H9 (cell line): ENCODE results near the gene FCHSD2. TPM values are rescaled to one million over a fixed set of nuclear protein-coding genes. Genes with fewer than 3 reads are reported as not detected.

Experiments
- DNase-seq: peaks from one replicate; pipeline ENCODE4 v3.0.0-alpha.2; 2017
- H2AFZ ChIP-seq: one replicate; pipeline ENCODE4 v1.6.1; 2013; ENCODE audit warnings: mild to moderate bottlenecking, low read length, control low read depth, moderate library complexity
- H2AK5ac ChIP-seq: 2 replicates; pipeline ENCODE4 v1.6.1; 2013; ENCODE audit warnings: low read length, control low read depth, mixed read lengths; ENCODE audit not compliant: insufficient read length
- H2BK120ac ChIP-seq: one replicate; pipeline ENCODE4 v1.6.1; 2013; ENCODE audit warnings: low read depth, mild to moderate bottlenecking, low read length, control low read depth, inconsistent platforms; ENCODE audit not compliant: poor library complexity, severe bottlenecking
- H2BK12ac ChIP-seq: 2 replicates; pipeline ENCODE4 v1.6.1; 2013; ENCODE audit warnings: low read length, control low read depth, mixed read lengths, low read depth; ENCODE audit not compliant: insufficient read length
- H2BK15ac ChIP-seq: 2 replicates; pipeline ENCODE4 v1.6.1; 2013; ENCODE audit warnings: low read depth, low read length, control low read depth
- H2BK20ac ChIP-seq: one replicate; pipeline ENCODE4 v1.6.1; 2013; ENCODE audit warnings: low read depth, mild to moderate bottlenecking, low read length, control low read depth, inconsistent platforms; ENCODE audit not compliant: poor library complexity, severe bottlenecking
- H2BK5ac ChIP-seq: 2 replicates; pipeline ENCODE4 v1.6.1; 2013; ENCODE audit warnings: low read length, control low read depth, mixed read lengths; ENCODE audit not compliant: insufficient read length
- H3K14ac ChIP-seq: 2 replicates; pipeline ENCODE4 v1.6.1; 2013; ENCODE audit warnings: low read length, control low read depth; ENCODE audit not compliant: insufficient read depth
- H3K18ac ChIP-seq: 2 replicates; pipeline ENCODE4 v1.6.1; 2013; ENCODE audit warnings: low read depth, mild to moderate bottlenecking, mixed read lengths, low read length, control low read depth; ENCODE audit not compliant: insufficient read length
- H3K23ac ChIP-seq: 2 replicates; pipeline ENCODE4 v1.6.1; 2013; ENCODE audit warnings: low read length, control low read depth, mixed read lengths, low read depth; ENCODE audit not compliant: insufficient read length
- H3K23me2 ChIP-seq: 2 replicates; pipeline ENCODE4 v1.6.1; 2013; ENCODE audit warnings: low read depth, mild to moderate bottlenecking, mixed read lengths, low read length, control low read depth; ENCODE audit not compliant: insufficient read length, poor library complexity, severe bottlenecking
- H3K27ac ChIP-seq: 2 replicates; pipeline ENCODE4 v1.5.1; 2013; ENCODE audit warnings: low read length, control low read depth, mixed read lengths, low read depth; ENCODE audit not compliant: insufficient read length
- H3K27me3 ChIP-seq: 2 replicates; pipeline ENCODE4 v1.6.1; 2013; ENCODE audit warnings: low read length, control low read depth, inconsistent platforms; ENCODE audit not compliant: insufficient read depth
- H3K4ac ChIP-seq: 2 replicates; pipeline ENCODE4 v1.6.1; 2013; ENCODE audit warnings: low read depth, mild to moderate bottlenecking, control low read depth, inconsistent platforms, low read length, moderate library complexity
- H3K4me1 ChIP-seq: 2 replicates; pipeline ENCODE4 v1.6.1; 2013; ENCODE audit warnings: low read length, control low read depth, inconsistent platforms; ENCODE audit not compliant: insufficient read depth
- H3K4me2 ChIP-seq: 2 replicates; pipeline ENCODE4 v1.6.1; 2013; ENCODE audit warnings: low read length, control low read depth, mixed read lengths; ENCODE audit not compliant: insufficient read length, insufficient read depth
- H3K56ac ChIP-seq: 2 replicates; pipeline ENCODE4 v1.6.1; 2013; ENCODE audit warnings: low read depth, mild to moderate bottlenecking, mixed read lengths, low read length, control low read depth; ENCODE audit not compliant: insufficient read length
- H3K79me1 ChIP-seq: 2 replicates; pipeline ENCODE4 v1.6.1; 2013; ENCODE audit warnings: low read depth, mild to moderate bottlenecking, moderate library complexity, low read length, control low read depth, inconsistent platforms; ENCODE audit not compliant: insufficient read depth, poor library complexity, severe bottlenecking
- H3K79me2 ChIP-seq: 2 replicates; pipeline ENCODE4 v1.6.1; 2013; ENCODE audit warnings: low read length, control low read depth, inconsistent platforms; ENCODE audit not compliant: insufficient read depth
- H3K9ac ChIP-seq: 2 replicates; pipeline ENCODE4 v1.6.1; 2013; ENCODE audit warnings: low read length, control low read depth, mixed read lengths; ENCODE audit not compliant: insufficient read length; ENCODE audit errors: extremely low read depth
- H3K9me3 ChIP-seq: one replicate; pipeline ENCODE4 v1.6.1; 2013; ENCODE audit warnings: low read depth, low read length, inconsistent platforms; ENCODE audit not compliant: control insufficient read depth
- H3T11ph ChIP-seq: one replicate; pipeline ENCODE4 v1.6.1; 2013; ENCODE audit warnings: mild to moderate bottlenecking, low read length, control low read depth, inconsistent platforms
- H4K20me1 ChIP-seq: one replicate; pipeline ENCODE4 v1.6.1; 2013; ENCODE audit not compliant: control insufficient read depth, insufficient read length, insufficient read depth
- H4K5ac ChIP-seq: 2 replicates; pipeline ENCODE4 v1.6.1; 2013; ENCODE audit warnings: low read depth, mild to moderate bottlenecking, mixed read lengths, low read length, control low read depth; ENCODE audit not compliant: insufficient read length
- H4K8ac ChIP-seq: replicated peaks from 2 replicates; pipeline ENCODE4 v1.6.1; 2013; ENCODE audit warnings: low read length, control low read depth, mixed read lengths, low read depth; ENCODE audit not compliant: insufficient read length
- H4K91ac ChIP-seq: 2 replicates; pipeline ENCODE4 v1.6.1; 2013; ENCODE audit warnings: low read depth, mild to moderate bottlenecking, moderate library complexity, mixed read lengths, low read length, control low read depth; ENCODE audit not compliant: insufficient read length
- H3K27ac Mint-ChIP-seq, 3 experiments: 2 replicates in 2 of 3; 3 replicates in 1 of 3; pipeline ENCODE4 v1.8.0; 2020 to 2021; ENCODE audit warnings: mixed read lengths in 3 of 3, mild to moderate bottlenecking in 1 of 3, moderate library complexity in 1 of 3
- H3K27me3 Mint-ChIP-seq: 2 replicates; pipeline ENCODE4 v1.8.0; 2021; ENCODE audit warnings: low read depth, mild to moderate bottlenecking, moderate library complexity, mixed read lengths
- H3K36me3 Mint-ChIP-seq, 3 experiments: 2 replicates in 2 of 3; 3 replicates in 1 of 3; pipeline ENCODE4 v1.8.0; 2020 to 2021; ENCODE audit warnings: low read depth in 3 of 3, mixed read lengths in 3 of 3; ENCODE audit not compliant: insufficient read depth in 1 of 3
- H3K4me1 Mint-ChIP-seq, 2 experiments: 2 replicates each; pipeline ENCODE4 v1.8.0; 2020; ENCODE audit warnings: mixed read lengths in 2 of 2
- H3K4me3 Mint-ChIP-seq, 2 experiments: 2 replicates in 1 of 2; 3 replicates in 1 of 2; pipeline ENCODE4 v1.8.0; 2020 to 2021; ENCODE audit warnings: mild to moderate bottlenecking in 2 of 2, mixed read lengths in 2 of 2, moderate library complexity in 1 of 2
- H3K9me3 Mint-ChIP-seq, 2 experiments: 2 replicates in 1 of 2; 3 replicates in 1 of 2; pipeline ENCODE4 v1.8.0; 2020; ENCODE audit warnings: mild to moderate bottlenecking in 2 of 2, mixed read lengths in 2 of 2, moderate library complexity in 1 of 2
- total RNA-seq: library from RNA; stranded (reverse); gene quantifications from 2 replicates; pipeline ENCODE4 v1.2.1, GENCODE V29; 2021
- TF ChIP-seq, protein P1 (sequence below): fragments of 200-600 bp; sonication (generic); conservative IDR thresholded peaks from 3 replicates; pipeline ENCODE4 v1.8.0; 2021; ENCODE audit warnings: antibody characterized with exemption, mild to moderate bottlenecking

FCHSD2 gene
- total RNA-seq, 1 experiment from 2014 or later = 17.8 TPM

DNA sequence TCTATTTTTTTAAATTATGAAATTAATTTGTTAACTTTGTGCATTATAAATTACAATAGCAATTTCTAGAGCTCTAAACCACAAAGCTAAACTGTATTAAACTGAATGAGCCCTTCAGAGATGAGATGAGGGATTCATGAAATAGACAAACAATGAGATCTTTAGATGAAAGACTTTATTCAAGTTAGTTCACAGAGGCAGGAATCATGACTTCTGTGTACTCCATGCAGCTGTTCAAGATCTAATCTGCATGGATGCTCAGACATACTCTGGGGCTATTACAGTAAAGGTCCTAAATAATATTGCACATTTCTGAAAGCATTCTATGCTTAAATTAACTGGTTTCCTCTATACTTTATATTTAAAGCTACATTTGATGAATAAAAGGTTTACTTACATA lies 122.7 kb downstream of the FCHSD2 start:
- no peaks in the 10 kb centered on the region for H3K23me2 ChIP-seq
- no peak overlapping the region for H2AFZ ChIP-seq
- no peak overlapping the region for H3K14ac ChIP-seq
- no peak overlapping the region for H3K9ac ChIP-seq
- no peak overlapping the region for H3K4me2 ChIP-seq
- TF ChIP-seq, protein P1, sequence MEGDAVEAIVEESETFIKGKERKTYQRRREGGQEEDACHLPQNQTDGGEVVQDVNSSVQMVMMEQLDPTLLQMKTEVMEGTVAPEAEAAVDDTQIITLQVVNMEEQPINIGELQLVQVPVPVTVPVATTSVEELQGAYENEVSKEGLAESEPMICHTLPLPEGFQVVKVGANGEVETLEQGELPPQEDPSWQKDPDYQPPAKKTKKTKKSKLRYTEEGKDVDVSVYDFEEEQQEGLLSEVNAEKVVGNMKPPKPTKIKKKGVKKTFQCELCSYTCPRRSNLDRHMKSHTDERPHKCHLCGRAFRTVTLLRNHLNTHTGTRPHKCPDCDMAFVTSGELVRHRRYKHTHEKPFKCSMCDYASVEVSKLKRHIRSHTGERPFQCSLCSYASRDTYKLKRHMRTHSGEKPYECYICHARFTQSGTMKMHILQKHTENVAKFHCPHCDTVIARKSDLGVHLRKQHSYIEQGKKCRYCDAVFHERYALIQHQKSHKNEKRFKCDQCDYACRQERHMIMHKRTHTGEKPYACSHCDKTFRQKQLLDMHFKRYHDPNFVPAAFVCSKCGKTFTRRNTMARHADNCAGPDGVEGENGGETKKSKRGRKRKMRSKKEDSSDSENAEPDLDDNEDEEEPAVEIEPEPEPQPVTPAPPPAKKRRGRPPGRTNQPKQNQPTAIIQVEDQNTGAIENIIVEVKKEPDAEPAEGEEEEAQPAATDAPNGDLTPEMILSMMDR = no peak
- H2BK20ac ChIP-seq = no peak overlapping the region
- no peak overlapping the region for H2BK15ac ChIP-seq
- no peak overlapping the region for H4K91ac ChIP-seq
- no peak overlapping the region for H2BK120ac ChIP-seq
- no peak for DNase-seq
- no peak overlapping the region for H2BK5ac ChIP-seq
- no peak overlapping the region for H3K56ac ChIP-seq
- Mint-ChIP-seq H3K4me1 (peaks cover 9 to 11% of the 10 kb centered on the region in 2 experiments), H3K27me3 (no peaks in the 10 kb centered on the region), H3K36me3 (peaks cover 7 to 9% (median 7%) of the 10 kb centered on the region in 3 experiments), H3K9me3 (peaks cover 8 to 9% of the 10 kb centered on the region in 2 experiments), H3K27ac (no peak overlapping the region), H3K4me3 (no peak overlapping the region)
- no peak overlapping the region for H4K5ac ChIP-seq
- no peak overlapping the region for H3T11ph ChIP-seq
- H3K27me3 ChIP-seq = no peaks in the 10 kb centered on the region
- no peaks in the 10 kb centered on the region for H3K79me1 ChIP-seq
- H3K79me2 ChIP-seq = no peaks in the 10 kb centered on the region
- no peak overlapping the region for H3K27ac ChIP-seq
- no peak overlapping the region for H2AK5ac ChIP-seq
- no peak overlapping the region for H3K4ac ChIP-seq
- H4K8ac ChIP-seq = no peak overlapping the region
- H4K20me1 ChIP-seq = no peaks in the 10 kb centered on the region
- no peak overlapping the region for H3K18ac ChIP-seq
- H3K9me3 ChIP-seq = no peaks in the 10 kb centered on the region
- no peak overlapping the region for H3K23ac ChIP-seq
- H2BK12ac ChIP-seq = no peak overlapping the region
- H3K4me1 ChIP-seq = no peaks in the 10 kb centered on the region
